ENCODE data around the gene PSMD14.
A peak's percentile ranks its signal among the peaks of the same experiment; 100 is the strongest.
"Not testable (repeated sequence)": the region's sequence is repeated elsewhere in the genome, so short reads cannot be mapped to it uniquely, and the experiment has no call there.

PSMD14 gene

GRCh38 chr2:161308178-161308955, at the start of gene PSMD14:
TSS of gene PSMD14 (plus strand) at chr2:161308425. CDS start at chr2:161318826, 10,401 bp downstream.
- peak; percentile 96 for DNase-seq

- DNase-seq = no peak
Observed at GRCh38 chr2:161265874-161266273, 42.4 kb upstream of the PSMD14 start.

- DNase-seq = no peak
Observed at GRCh38 chr2:161269111-161269510, 39.1 kb upstream of the PSMD14 start.

- no peak for DNase-seq
Observed at GRCh38 chr2:161273038-161273760, 35.0 kb upstream of the PSMD14 start.

GRCh38 chr2:161278564-161279229, 29.5 kb upstream of the PSMD14 start:
- DNase-seq = not testable (repeated sequence)

GRCh38 chr2:161279230-161279815, 28.9 kb upstream of the PSMD14 start:
- not testable (repeated sequence) for DNase-seq

GRCh38 chr2:161280906-161281323, 27.3 kb upstream of the PSMD14 start:
- not testable (repeated sequence) for DNase-seq

- DNase-seq = not testable (repeated sequence)
Observed at GRCh38 chr2:161281615-161282310, 26.5 kb upstream of the PSMD14 start.

- DNase-seq = not testable (repeated sequence)
Observed at GRCh38 chr2:161282311-161282644, 25.9 kb upstream of the PSMD14 start.

- no peak for DNase-seq
Observed at GRCh38 chr2:161283926-161284325, 24.3 kb upstream of the PSMD14 start.

- DNase-seq = no peak
Observed at GRCh38 chr2:161303535-161304050, 4.6 kb upstream of the PSMD14 start.

GRCh38 chr2:161306919-161307318, 1.3 kb upstream of the PSMD14 start:
- DNase-seq = no peak

- DNase-seq = no peak
Observed at GRCh38 chr2:161307676-161308075, 549 bp upstream of the PSMD14 start.

GRCh38 chr2:161312996-161313395, 4.8 kb downstream of the PSMD14 start:
- DNase-seq = no peak

- no peak for DNase-seq
Observed at GRCh38 chr2:161315380-161315779, 7.2 kb downstream of the PSMD14 start.

- DNase-seq = no peak
Observed at GRCh38 chr2:161316701-161317100, 8.5 kb downstream of the PSMD14 start.

GRCh38 chr2:161321944-161322648, 13.9 kb downstream of the PSMD14 start:
- DNase-seq = no peak

GRCh38 chr2:161324876-161325275, 16.7 kb downstream of the PSMD14 start:
- DNase-seq = no peak

- no peak for DNase-seq
Observed at GRCh38 chr2:161327582-161327981, 19.4 kb downstream of the PSMD14 start.

GRCh38 chr2:161332371-161332967, 24.2 kb downstream of the PSMD14 start:
- DNase-seq = no peak

GRCh38 chr2:161335626-161336025, 27.4 kb downstream of the PSMD14 start:
- DNase-seq = no peak

Measured in femur (tissue), 1 donor.